GM23248 (cell line): Measurements from ENCODE around the gene NF1.

Experiments
- EZH2 ChIP-seq: fragments of 200-600 bp; sonication (generic); IDR thresholded peaks from 2 replicates; pipeline ENCODE4 v1.6.1; 2018; ENCODE audit warnings: antibody characterized with exemption, mild to moderate bottlenecking; ENCODE audit not compliant: insufficient read depth, poor library complexity, severe bottlenecking
- EZH2phosphoT487 ChIP-seq: fragments of 200-600 bp; sonication (generic); IDR thresholded peaks from 2 replicates; pipeline ENCODE4 v1.6.1; 2018; ENCODE audit warnings: antibody characterized with exemption, moderate library complexity, mild to moderate bottlenecking, low read depth; ENCODE audit not compliant: insufficient read depth

GRCh38 chr17:31254654-31255053 lies 159.9 kb downstream of the NF1 start:
- TF ChIP-seq EZH2, result no peak
- TF ChIP-seq EZH2phosphoT487, result no peak
